Keratinocyte (primary cell): ENCODE data around the gene WNT3. TPM values are rescaled to one million over a fixed set of nuclear protein-coding genes. Genes with fewer than 3 reads are reported as not detected.

Source experiments
- DNase-seq: peaks from one replicate; pipeline ENCODE4 v3.0.0-alpha.2; 2011; ENCODE audit warnings: low read depth, missing footprints, low spot score
- FAIRE-seq: peaks from 2 replicates; lab custom pipeline; 2011; peaks lifted over from hg19 to GRCh38; lab: Jason Lieb, UNC
- H2AFZ ChIP-seq: 2 replicates; pipeline ENCODE4 v1.6.0; 2012; ENCODE audit warnings: low read length, control low read depth, inconsistent platforms; ENCODE audit not compliant: control insufficient read depth
- H3K27ac ChIP-seq: 2 replicates; pipeline ENCODE4 v1.5.1; 2011; ENCODE audit warnings: low read length; ENCODE audit not compliant: control insufficient read depth, insufficient read depth
- H3K27me3 ChIP-seq: 3 replicates; pipeline ENCODE4 v1.6.0; 2011; ENCODE audit warnings: low read length; ENCODE audit not compliant: control insufficient read depth, insufficient read depth; ENCODE audit errors: extremely low read depth
- H3K36me3 ChIP-seq, 2 experiments: 2 replicates in 1 of 2; 3 replicates in 1 of 2; pipeline ENCODE4 v1.5.1; 2011; ENCODE audit warnings: low read length in 2 of 2, mild to moderate bottlenecking in 1 of 2; ENCODE audit not compliant: control insufficient read depth in 2 of 2, insufficient read depth in 2 of 2; ENCODE audit errors: extremely low read depth in 1 of 2
- H3K4me1 ChIP-seq: 3 replicates; pipeline ENCODE4 v1.5.1; 2011; ENCODE audit warnings: low read length; ENCODE audit not compliant: control insufficient read depth, insufficient read depth; ENCODE audit errors: extremely low read depth
- H3K4me2 ChIP-seq: 3 replicates; pipeline ENCODE4 v1.6.0; 2011; ENCODE audit warnings: low read depth, low read length; ENCODE audit not compliant: control insufficient read depth, insufficient read depth; ENCODE audit errors: extremely low read depth
- H3K4me3 ChIP-seq, 3 experiments: fragments of 200-600 bp in 1 of 3; sonication (generic) in 1 of 3; 2 replicates in 2 of 3; 3 replicates in 1 of 3; pipeline ENCODE4 v1.5.1; 2011 to 2016; ENCODE audit warnings: low read length in 3 of 3, mild to moderate bottlenecking in 3 of 3, control low read depth in 2 of 3, inconsistent platforms in 1 of 3, low read depth in 1 of 3, mixed read lengths in 1 of 3, mixed run types in 1 of 3, moderate library complexity in 1 of 3; ENCODE audit not compliant: control insufficient read depth in 2 of 3, insufficient read depth in 2 of 3; ENCODE audit errors: extremely low read depth in 1 of 3
- H3K79me2 ChIP-seq: 2 replicates; pipeline ENCODE4 v1.6.0; 2012; ENCODE audit warnings: low read length; ENCODE audit not compliant: control insufficient read depth, insufficient read depth
- H3K9ac ChIP-seq: 3 replicates; pipeline ENCODE4 v1.6.0; 2011; ENCODE audit warnings: low read length; ENCODE audit not compliant: control insufficient read depth, insufficient read depth; ENCODE audit errors: extremely low read depth
- H3K9me1 ChIP-seq: 3 replicates; pipeline ENCODE4 v1.6.0; 2011; ENCODE audit warnings: low read length; ENCODE audit not compliant: control insufficient read depth, insufficient read depth; ENCODE audit errors: extremely low read depth
- H3K9me3 ChIP-seq: 2 replicates; pipeline ENCODE4 v1.5.1; 2012; ENCODE audit warnings: low read depth, low read length; ENCODE audit not compliant: control insufficient read depth
- H4K20me1 ChIP-seq: 3 replicates; pipeline ENCODE4 v1.6.0; 2011; ENCODE audit warnings: low read length; ENCODE audit not compliant: control insufficient read depth, insufficient read depth; ENCODE audit errors: extremely low read depth
- CTCF ChIP-seq, 3 experiments: IDR thresholded peaks in 1 of 3; conservative IDR thresholded peaks in 1 of 3; optimal IDR thresholded peaks in 1 of 3; 2 replicates in 2 of 3; 3 replicates in 1 of 3; pipeline versions ENCODE3 to v1.5.1; 2011; ENCODE audit warnings: low read length in 3 of 3, mild to moderate bottlenecking in 3 of 3, moderate library complexity in 2 of 3, control low read depth in 1 of 3, inconsistent platforms in 1 of 3; ENCODE audit not compliant: insufficient read depth in 2 of 3; ENCODE audit errors: extremely low read depth in 1 of 3
- EZH2 ChIP-seq: IDR thresholded peaks from one replicate; pipeline ENCODE4 v1.6.1; 2012; ENCODE audit warnings: inconsistent platforms, mild to moderate bottlenecking, low read length, moderate library complexity
- dilution Hi-C: fragments of 300-500 bp; cut with MboI; formaldehyde crosslinking; loops from one replicate; pipeline ENCODE4 v1.7.0; 2020; ENCODE audit warnings: low sequenced_read_pairs; ENCODE audit not compliant: extremely low pct_ligation_motif_present
- polyA plus RNA-seq, 5 experiments: library from polyadenylated mRNA; depleted of rRNA in 3 of 5; stranded (reverse) in 3 of 5; stranded (forward) in 1 of 5; unstranded in 1 of 5; fragments of >200 nt; gene quantifications; 1 replicate in 1 of 5; 2 replicates in 3 of 5; 3 replicates in 1 of 5; pipeline versions ENCODE4 v1.2.1 to v1.2.3, GENCODE V29; 2011 to 2012; ENCODE audit warnings: missing spikeins in 2 of 5, low read depth in 1 of 5, low replicate concordance in 1 of 5

WNT3 gene
- polyA plus RNA-seq, 1 donor (not counting 4 experiments of a cell fraction or from before 2014, with no cell fraction given), result 1.9 TPM

DNA sequence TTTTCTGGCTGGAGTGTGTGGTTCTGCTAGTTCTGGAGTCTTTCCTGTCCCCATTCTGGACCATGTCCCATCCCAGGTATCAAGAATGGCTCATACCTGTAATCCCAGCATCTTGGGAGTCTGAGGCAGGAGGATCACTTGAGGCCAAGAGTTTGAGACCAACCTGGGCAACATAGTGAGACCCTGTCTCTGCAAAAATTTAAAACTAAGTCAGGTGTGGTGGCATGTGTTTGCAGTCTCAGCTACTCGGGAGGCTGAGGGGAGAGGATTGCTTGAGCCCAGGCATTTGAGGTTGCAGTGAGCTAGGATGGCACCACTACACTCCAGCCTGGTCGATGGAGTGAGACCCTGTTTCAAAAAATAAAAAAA is 15.3 kb upstream of the WNT3 start:
- TF ChIP-seq EZH2 (no peak), CTCF (optimal IDR thresholded peaks at IDR 0.05 in 1 of 3, IDR thresholded peaks at IDR 0.05 in 1 of 3, conservative IDR thresholded peaks at IDR 0.05 in 1 of 3; ENCODE audit: extremely low read depth in 1 of 3, insufficient read depth in 2 of 3, low read length in 3 of 3) (no peak)
- Histone ChIP-seq H3K36me3 (no peaks in the 10 kb centered on the region), H3K4me1 (peaks cover 12% of the 10 kb centered on the region), H3K4me2 (no peak overlapping the region), H3K4me3 (no peak overlapping the region), H4K20me1 (no peaks in the 10 kb centered on the region), H3K79me2 (no peaks in the 10 kb centered on the region), H3K9me3 (no peaks in the 10 kb centered on the region), H3K27me3 (no peaks in the 10 kb centered on the region), H3K9ac (no peak overlapping the region), H3K27ac (no peak overlapping the region), H2AFZ (no peak overlapping the region), H3K9me1 (no peaks in the 10 kb centered on the region)
- dilution Hi-C loops, result no loop called here
- no peak for FAIRE-seq
- DNase-seq, result no peak

DNA sequence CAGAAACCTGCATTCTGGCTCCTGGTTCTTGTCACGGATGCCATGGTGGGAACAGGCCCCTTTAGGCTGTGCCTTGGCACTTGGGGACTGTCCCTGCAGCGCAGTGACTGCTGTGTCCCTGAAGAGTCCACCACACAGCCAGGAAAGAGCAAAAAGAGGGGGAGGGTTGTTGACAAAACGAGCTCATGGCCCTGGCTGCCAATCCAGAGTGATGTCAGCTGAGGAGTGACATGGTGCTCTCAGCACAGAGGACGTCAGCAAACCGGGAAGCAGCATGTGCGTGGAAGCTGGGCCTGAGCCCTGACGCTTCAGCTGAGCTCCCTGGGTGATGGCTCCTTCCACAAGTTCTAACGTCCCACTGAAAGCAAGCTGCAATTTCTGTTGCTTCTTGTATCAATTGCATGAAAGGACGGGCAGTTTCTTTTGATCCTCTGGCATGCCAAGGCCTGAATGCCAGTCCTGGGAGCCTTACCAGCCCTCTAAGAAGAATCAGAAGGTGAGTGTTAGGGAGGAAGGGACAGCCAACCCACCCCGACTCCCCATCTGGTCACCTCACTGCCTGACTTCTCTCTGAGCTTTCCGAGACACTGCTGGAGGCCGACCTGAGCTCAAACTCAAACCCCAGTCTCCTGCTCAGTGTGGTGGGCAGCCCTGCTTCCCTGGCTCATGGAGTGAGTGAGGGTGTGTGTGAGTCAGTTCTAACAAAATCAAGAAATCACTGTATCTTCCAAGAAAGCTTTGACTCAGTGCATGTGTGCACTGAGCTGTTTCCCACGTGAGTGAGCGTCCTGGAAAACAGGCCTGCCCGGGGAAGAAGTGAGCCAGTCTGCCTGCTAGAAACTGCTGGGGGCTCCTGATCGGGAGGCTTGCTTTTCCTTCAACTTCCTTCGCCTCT is 14.7 kb upstream of the WNT3 start:
- Histone ChIP-seq H3K27ac (no peak overlapping the region), H3K9me1 (no peaks in the 10 kb centered on the region), H3K27me3 (no peaks in the 10 kb centered on the region), H3K4me3 (no peak overlapping the region), H3K36me3 (no peaks in the 10 kb centered on the region), H2AFZ (peak overlapping the region; percentile 11), H3K4me1 (peaks cover 12% of the 10 kb centered on the region), H3K9ac (peak overlapping the region; percentile 7), H3K9me3 (no peaks in the 10 kb centered on the region), H4K20me1 (no peaks in the 10 kb centered on the region), H3K4me2 (peak overlapping the region; percentile 13), H3K79me2 (no peaks in the 10 kb centered on the region)
- TF ChIP-seq CTCF (optimal IDR thresholded peaks at IDR 0.05 in 1 of 3, IDR thresholded peaks at IDR 0.05 in 1 of 3, conservative IDR thresholded peaks at IDR 0.05 in 1 of 3; ENCODE audit: extremely low read depth in 1 of 3, insufficient read depth in 2 of 3, low read length in 3 of 3) (no peak), EZH2 (no peak)
- DNase-seq, result no peak
- dilution Hi-C loops, result no loop called here
- peak; percentile 80 for FAIRE-seq
